Glomerular endothelial cell (primary cell): ENCODE results near the gene PROCR. TPM values are rescaled to one million over a fixed set of nuclear protein-coding genes. Genes with fewer than 3 reads are reported as not detected.
"Not testable (repeated sequence)": the region's sequence is repeated elsewhere in the genome, so short reads cannot be mapped to it uniquely, and the experiment has no call there.

ENCODE experiments used
- DNase-seq: peaks from one replicate; pipeline ENCODE4 v3.0.0-alpha.2; 2011; ENCODE audit warnings: low read depth, low spot score; ENCODE audit errors: extremely low read depth
- total RNA-seq: library from RNA; depleted of rRNA; stranded (reverse); fragments of >200 nt; gene quantifications from 2 replicates; pipeline ENCODE4 v1.2.3, GENCODE V29; 2015

Gene PROCR
- total RNA-seq, 1 donor from 2014 or later, result 92.8 TPM

- DNase-seq, result not testable (repeated sequence)
These were observed 7.3 kb upstream of the PROCR start for GRCh38 chr20:35164531-35164930.

- DNase-seq, result no peak
These were observed 6.4 kb upstream of the PROCR start for GRCh38 chr20:35165221-35166185.

DNA sequence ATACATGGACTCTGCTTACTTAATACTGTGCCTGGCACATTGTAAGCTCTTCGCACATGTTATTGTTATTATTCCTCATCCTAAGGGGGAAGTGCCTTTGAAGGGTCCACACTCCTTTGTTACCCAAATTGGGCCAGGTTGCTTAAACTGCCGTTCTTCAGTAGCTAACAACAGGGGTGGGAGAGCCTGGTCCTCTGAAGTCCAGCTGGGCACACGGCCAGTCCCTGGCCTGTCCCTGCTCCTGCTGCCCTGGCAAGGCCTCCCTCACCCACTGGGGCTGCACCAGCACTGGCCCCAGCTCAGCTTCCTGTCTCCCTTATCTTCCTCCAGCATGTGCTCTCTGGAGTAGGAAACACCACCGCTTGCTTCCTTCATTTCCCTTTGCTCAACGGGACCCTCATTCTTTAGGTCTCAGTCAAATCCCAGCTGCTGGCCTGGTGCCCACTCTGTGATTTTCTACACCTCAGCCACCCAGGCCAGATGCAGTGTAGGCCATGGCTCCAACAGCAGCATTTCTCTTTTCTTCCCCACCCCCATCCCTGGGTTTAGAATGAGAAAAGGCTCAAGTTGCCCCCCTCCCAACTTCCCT is 5.5 kb upstream of the PROCR start:
- DNase-seq, result peak; percentile 91

DNA sequence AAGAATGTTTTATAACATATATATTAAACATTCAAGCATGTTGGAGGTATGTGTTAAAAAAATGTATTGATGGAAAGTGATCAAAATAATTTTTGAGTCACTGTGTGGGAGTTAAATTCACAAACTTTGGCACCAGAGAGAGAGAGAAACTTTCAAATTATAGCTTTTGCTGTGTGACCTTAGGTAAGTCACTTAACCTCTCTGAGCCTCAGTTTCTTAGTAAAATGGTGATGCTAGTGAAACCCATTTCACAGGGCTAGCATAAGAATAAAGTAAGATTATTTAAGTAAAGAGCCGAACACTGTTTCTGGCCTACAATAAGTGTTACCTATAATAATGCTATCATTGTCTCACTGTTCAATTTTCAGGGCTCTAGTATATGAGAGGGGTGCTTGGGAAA is 4.1 kb upstream of the PROCR start:
- DNase-seq, result no peak

DNA sequence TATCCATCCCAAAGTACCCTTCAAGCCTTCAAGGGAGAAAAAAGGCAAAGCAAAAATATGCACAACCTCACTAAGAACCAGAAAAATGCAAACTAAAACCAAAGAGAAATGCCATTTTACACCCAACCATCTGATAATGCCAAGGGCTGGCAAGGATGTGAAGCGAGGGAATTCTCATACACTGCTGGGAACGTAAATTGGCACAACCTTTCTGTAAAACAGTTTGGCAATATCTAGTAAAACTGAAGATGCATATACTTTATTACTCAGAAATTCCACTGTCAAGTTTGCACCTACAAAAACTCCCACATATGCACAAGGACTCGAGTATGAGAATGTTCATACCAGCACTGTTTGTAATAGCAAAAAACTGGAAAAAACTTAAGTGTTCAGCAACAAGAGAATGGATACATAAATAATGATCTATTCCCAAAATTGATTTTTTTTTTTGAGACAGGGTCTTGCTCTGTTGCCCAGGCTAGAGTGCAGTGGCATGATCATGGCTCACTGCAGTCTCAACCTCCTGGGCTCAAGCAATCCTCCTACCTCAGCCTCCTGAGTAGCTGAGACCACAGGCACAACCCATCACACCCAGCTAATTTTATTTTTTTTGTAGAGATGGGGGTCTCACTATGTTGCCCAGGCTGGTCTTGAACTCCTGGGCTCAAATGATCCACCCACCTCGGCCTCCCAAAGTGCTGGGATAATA is 3.0 kb upstream of the PROCR start:
- not testable (repeated sequence) for DNase-seq

GRCh38 chr20:35171438-35171752 is 477 bp upstream of the PROCR start:
- DNase-seq, result no peak

- DNase-seq, result no peak
These were observed 548 bp downstream of the PROCR start for GRCh38 chr20:35172434-35172806.

DNA sequence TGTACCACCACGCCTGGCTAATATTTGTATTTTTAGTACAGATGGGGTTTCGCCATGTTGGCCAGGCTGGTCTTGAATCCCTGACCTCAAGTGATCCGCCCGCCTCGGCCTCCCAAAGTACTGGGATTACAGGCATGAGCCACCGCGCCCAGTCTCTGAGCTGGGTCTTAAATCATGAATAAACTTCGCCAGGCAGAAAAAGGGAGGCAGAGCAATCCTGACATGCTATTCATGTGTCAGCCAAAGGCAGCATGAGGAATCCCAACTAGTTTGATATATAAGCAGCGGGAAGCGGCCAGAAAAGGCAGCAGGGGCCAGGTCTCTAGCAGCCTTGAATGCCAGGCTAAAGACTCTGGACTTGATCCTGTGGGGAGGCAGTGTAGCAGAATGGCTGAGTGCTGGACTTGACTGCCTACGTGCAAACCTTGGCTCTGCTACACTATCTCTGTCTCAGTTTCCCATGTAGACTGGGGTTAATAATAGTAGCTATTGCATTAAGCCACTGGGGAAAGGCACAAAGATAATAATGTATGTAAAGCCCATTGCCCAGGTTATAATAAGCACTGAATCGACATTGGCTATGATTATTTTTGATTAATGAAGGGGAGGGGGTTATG is 1.8 kb downstream of the PROCR start:
- no peak for DNase-seq

DNA sequence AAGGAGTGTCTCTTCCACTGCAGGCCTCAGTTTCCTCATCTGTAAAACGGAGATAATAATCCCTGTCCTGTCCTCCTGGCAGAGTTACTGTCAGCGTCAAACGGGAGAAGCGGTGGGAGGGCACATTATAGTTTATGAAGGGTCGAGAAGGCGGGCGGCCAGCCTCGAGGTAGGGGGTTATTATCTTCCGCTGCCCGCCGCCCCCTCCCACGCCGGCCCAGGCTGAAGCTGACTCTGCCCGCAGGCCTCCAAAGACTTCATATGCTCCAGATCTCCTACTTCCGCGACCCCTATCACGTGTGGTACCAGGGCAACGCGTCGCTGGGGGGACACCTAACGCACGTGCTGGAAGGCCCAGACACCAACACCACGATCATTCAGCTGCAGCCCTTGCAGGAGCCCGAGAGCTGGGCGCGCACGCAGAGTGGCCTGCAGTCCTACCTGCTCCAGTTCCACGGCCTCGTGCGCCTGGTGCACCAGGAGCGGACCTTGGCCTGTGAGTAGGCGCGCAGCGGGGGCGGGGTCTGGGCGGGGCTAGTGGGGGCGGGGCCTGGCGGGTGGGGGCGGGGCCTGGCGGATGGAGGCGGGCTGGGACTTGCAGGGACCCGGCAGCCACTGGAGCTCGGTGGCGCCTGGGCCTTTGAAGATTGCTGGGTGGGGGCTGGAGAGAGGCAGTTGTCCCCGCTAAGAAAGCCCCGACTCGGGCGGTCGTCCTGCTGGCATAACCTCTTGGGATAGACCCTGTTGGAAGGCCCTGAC is 2.8 kb downstream of the PROCR start:
- no peak for DNase-seq

DNA sequence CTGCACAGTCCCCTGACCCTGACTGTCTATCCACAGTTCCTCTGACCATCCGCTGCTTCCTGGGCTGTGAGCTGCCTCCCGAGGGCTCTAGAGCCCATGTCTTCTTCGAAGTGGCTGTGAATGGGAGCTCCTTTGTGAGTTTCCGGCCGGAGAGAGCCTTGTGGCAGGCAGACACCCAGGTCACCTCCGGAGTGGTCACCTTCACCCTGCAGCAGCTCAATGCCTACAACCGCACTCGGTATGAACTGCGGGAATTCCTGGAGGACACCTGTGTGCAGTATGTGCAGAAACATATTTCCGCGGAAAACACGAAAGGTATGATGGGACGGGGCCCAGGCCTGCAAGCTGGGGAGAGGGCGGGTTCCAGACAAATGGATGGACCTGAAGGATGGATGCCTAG is 4.3 kb downstream of the PROCR start:
- no peak for DNase-seq

DNA sequence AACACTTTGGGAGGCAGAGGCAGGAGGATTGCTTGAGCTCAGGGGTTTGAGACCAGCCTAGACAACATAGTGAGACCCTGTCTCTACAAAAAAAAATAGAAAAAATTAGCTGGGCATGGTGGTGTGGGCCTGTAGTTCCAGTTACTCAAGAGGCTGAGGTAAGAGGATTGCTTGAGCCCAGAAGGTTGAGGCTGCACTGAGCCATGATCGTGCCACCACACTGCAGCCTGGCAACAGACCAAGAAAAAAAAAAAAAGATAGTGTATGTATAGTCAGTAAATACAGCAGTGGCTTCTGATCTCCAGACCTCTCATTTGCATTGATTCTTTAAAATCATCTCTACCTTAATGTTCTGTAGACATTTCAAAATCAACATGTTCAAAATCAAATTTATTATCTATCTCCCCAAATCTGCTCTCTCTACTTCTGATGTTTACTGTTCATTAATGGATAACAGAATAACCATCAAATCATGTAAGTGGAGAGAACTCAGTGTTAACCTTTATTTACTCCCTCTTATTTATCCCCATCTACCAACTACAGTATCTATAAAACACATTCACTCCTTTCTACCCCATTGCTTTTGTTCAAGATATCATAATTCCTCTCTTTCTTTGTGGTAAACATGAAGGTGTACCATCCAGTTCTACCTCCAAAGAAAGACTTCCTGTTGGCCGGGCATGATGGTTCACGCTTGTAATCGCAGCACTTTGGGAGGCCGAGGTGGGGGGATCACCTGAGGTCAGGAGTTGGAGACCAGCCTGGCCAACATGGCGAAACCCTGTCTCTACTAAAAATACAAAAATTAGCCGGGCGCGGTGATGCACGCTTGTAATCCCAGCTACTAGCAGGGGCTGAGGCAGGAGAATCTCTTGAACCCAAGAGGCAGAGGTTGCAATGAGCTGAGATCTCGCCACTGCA is 7.7 kb downstream of the PROCR start:
- DNase-seq, result no peak

- no peak for DNase-seq
These were observed 8.4 kb downstream of the PROCR start for GRCh38 chr20:35180266-35180665.

DNA sequence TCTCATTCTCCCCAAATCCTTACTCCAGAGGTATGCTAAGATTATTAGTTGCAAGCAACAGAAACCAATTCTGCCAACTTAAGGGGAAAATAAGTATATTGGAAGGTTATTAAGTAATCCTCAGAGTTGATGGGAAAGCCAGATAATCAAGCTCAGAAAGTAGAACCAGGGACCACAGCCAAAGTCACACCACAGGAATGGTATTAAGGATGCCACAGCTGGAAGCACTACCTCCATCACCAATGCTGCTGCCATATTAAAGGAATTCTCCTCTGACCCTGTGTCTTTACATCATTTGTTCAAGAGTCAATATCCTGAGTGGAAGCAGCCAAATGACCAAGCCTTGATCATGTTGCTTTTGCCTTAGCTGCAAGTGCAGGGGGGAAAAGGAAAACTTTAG is 9.9 kb downstream of the PROCR start:
- no peak for DNase-seq

- not testable (repeated sequence) for DNase-seq
These were observed 14.9 kb downstream of the PROCR start for GRCh38 chr20:35186691-35187289.

DNA sequence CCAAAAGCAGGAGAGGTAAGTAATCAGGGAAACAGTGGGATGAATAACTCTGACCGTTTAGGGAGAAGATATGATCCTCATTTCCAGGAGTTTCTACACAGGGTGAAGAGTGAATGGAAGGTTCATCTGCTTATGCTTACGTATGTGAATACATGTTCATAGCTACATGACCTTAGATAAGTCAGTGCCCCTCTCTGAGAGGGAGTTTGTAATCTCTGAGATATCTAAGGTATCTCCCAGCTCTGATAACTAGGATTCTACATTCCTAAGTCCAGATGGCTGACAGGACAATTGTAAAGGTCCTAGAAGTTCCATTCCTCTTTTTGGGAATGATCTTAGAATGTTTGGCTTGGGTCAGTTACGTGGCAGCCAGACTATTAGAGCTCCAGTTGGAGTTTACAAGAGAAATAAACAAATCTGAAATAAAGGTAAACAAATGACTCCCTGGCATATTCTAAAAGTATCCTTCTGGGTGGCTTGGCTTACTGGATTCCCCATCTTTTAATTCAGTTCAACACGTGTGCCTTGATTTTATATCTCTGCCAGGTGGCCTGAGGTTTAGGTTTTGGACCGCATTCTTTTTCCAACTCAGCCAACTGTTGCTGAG is 15.8 kb downstream of the PROCR start:
- no peak for DNase-seq

- not testable (repeated sequence) for DNase-seq
These were observed 17.4 kb downstream of the PROCR start for GRCh38 chr20:35189223-35189622.

GRCh38 chr20:35190556-35190955 is 18.7 kb downstream of the PROCR start:
- no peak for DNase-seq

DNA sequence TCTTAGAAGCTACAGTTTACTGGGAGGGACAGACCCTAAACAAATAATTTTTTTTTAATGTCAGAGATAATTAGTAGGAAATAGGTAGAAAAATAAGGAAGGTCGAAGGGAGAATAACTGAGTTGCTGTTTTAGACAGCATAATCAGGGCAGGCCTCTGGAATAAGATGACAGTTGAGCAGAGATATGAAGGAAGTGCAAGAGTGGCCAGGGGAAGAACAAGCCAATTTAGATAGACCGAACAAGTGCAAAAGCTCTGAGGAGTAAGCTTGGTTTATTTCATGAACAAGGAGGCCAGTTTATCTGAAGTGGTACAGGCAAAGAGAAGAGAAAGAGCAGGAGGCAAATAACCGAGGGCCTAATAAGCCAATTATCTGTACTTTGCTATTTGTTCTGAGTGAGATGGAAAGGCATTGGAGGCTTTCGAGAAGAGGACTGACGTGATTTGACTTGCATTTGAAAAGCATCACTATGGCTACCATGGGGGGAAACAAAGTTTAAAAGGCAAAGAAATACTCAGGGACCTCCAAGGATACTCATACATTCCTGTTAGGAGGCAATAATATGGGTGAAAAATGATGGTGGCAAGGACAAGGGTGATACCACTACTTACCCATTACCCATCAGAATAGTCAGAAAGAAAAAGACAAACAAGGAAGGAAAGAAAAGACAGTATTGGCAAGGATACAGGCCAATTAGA is 19.7 kb downstream of the PROCR start:
- no peak for DNase-seq
